ENCODE data around the gene AJM1.

GRCh38 chr9:136847826-136848392 lies 5.6 kb downstream of the AJM1 start:
- TF ChIP-seq CTCF (IDR thresholded peaks at IDR 0.05) (no peak), SIN3A (IDR thresholded peaks at IDR 0.05; ENCODE audit: borderline replicate concordance, insufficient read depth, low read depth, low read length) (no peak; the same call in 1 of the 2 replicates), TCF7L2 (IDR thresholded peaks at IDR 0.05; ENCODE audit: low read depth, low read length) (no peak)
- TF ChIP-seq, protein P1, sequence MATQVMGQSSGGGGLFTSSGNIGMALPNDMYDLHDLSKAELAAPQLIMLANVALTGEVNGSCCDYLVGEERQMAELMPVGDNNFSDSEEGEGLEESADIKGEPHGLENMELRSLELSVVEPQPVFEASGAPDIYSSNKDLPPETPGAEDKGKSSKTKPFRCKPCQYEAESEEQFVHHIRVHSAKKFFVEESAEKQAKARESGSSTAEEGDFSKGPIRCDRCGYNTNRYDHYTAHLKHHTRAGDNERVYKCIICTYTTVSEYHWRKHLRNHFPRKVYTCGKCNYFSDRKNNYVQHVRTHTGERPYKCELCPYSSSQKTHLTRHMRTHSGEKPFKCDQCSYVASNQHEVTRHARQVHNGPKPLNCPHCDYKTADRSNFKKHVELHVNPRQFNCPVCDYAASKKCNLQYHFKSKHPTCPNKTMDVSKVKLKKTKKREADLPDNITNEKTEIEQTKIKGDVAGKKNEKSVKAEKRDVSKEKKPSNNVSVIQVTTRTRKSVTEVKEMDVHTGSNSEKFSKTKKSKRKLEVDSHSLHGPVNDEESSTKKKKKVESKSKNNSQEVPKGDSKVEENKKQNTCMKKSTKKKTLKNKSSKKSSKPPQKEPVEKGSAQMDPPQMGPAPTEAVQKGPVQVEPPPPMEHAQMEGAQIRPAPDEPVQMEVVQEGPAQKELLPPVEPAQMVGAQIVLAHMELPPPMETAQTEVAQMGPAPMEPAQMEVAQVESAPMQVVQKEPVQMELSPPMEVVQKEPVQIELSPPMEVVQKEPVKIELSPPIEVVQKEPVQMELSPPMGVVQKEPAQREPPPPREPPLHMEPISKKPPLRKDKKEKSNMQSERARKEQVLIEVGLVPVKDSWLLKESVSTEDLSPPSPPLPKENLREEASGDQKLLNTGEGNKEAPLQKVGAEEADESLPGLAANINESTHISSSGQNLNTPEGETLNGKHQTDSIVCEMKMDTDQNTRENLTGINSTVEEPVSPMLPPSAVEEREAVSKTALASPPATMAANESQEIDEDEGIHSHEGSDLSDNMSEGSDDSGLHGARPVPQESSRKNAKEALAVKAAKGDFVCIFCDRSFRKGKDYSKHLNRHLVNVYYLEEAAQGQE (IDR thresholded peaks at IDR 0.05; ENCODE audit: insufficient read depth in 1 of 2, low read depth in 2 of 2, low read length in 1 of 2), result no peak

All from Panc1 (cell line).